ENCODE data around the gene PDLIM1. TPM values are rescaled to one million over a fixed set of nuclear protein-coding genes. Genes with fewer than 3 reads are reported as not detected.

PDLIM1 gene
- total RNA-seq, 1 donor from 2014 or later: 358 TPM

- intact Hi-C loops (cut with micrococcal nuclease): no loop called here
- TF ChIP-seq CTCF (IDR thresholded peaks at IDR 0.05; ENCODE audit: borderline replicate concordance): no peak
- H3K4me3 ChIP-seq: no peak overlapping the region
- no peaks in the 10 kb centered on the region for H3K9me3 ChIP-seq (replicated peaks)
- peak overlapping the region; percentile 89 for H3K27ac ChIP-seq (replicated peaks)
- H3K27me3 ChIP-seq (ENCODE audit: low read depth): no peaks in the 10 kb centered on the region
- no peak for DNase-seq
- H3K36me3 ChIP-seq: peaks cover under 1% of the 10 kb centered on the region
- peaks cover 100% of the 10 kb centered on the region for H3K4me1 ChIP-seq
Observed at GRCh38 chr10:95277614-95278013, 13.2 kb downstream of the PDLIM1 start.

DNA sequence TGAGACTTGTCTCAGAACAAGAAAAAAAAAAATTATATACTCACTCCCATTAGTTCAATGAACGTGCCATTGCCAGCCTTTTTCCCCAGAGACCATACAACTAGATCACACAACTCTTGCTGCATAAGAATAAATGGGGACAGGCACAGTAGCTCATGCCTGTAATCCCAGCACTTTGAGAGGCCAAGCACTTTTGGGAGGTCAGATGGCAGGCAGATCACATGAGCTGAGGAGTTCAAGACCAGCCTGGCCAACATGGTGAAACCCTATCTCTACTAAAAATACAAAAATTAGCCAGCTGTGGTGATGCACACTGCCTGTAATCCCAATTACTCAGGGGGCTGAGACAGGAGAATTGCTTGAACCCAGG, 13.6 kb downstream of the PDLIM1 start:
- peaks cover 100% of the 10 kb centered on the region for H3K4me1 ChIP-seq
- no peaks in the 10 kb centered on the region for H3K27me3 ChIP-seq (ENCODE audit: low read depth)
- intact Hi-C loops (cut with micrococcal nuclease): no loop called here
- no peak for DNase-seq
- H3K9me3 ChIP-seq (replicated peaks): no peaks in the 10 kb centered on the region
- peak overlapping the region; percentile 89 for H3K27ac ChIP-seq (replicated peaks)
- no peak for TF ChIP-seq CTCF (IDR thresholded peaks at IDR 0.05; ENCODE audit: borderline replicate concordance)
- H3K36me3 ChIP-seq: no peaks in the 10 kb centered on the region
- H3K4me3 ChIP-seq: no peak overlapping the region

GRCh38 chr10:95276367-95277200, 14.2 kb downstream of the PDLIM1 start:
- H3K36me3 ChIP-seq: peaks cover 1% of the 10 kb centered on the region
- no peaks in the 10 kb centered on the region for H3K27me3 ChIP-seq (ENCODE audit: low read depth)
- DNase-seq: no peak
- H3K4me1 ChIP-seq: peaks cover 100% of the 10 kb centered on the region
- H3K27ac ChIP-seq (replicated peaks): peak overlapping the region; percentile 89
- intact Hi-C loops (cut with micrococcal nuclease): no loop called here
- H3K4me3 ChIP-seq: no peak overlapping the region
- TF ChIP-seq CTCF (IDR thresholded peaks at IDR 0.05; ENCODE audit: borderline replicate concordance): no peak
- no peaks in the 10 kb centered on the region for H3K9me3 ChIP-seq (replicated peaks)

DNA sequence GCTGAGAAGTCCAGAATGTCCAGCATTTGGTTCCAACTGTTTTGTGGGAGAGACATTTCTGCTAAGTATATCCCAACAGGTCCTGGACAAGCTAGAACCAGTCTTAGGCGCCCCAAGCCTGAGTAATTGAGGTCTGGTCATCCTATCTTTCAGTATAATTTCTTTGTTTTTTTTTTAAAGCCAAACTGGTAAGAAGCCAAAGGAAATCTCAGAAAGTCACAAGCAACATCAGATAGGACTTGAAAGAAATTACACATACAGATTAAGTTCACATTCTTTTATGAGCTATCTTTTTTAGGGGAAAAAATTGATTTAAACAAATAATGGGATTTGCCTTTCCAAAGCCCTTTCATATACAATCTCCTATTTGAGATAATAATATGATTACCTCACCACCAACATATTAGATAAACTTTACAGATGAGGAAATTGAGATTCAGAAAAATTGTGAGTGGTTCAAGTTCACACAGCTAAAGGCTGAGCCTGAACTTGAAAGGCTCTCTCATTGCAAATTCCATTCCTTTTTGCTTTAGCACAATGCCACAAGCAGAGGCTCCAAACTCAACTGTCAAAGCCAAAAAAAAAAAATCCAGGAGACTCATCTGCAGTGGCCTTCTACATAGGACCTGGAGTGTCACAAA, 15.0 kb downstream of the PDLIM1 start:
- H3K4me3 ChIP-seq: no peak overlapping the region
- H3K4me1 ChIP-seq: peaks cover 97% of the 10 kb centered on the region
- intact Hi-C loops (cut with micrococcal nuclease): no loop called here
- no peaks in the 10 kb centered on the region for H3K27me3 ChIP-seq (ENCODE audit: low read depth)
- DNase-seq: no peak
- no peak for TF ChIP-seq CTCF (IDR thresholded peaks at IDR 0.05; ENCODE audit: borderline replicate concordance)
- H3K36me3 ChIP-seq: peaks cover 9% of the 10 kb centered on the region
- peak overlapping the region; percentile 89 for H3K27ac ChIP-seq (replicated peaks)
- H3K9me3 ChIP-seq (replicated peaks): no peaks in the 10 kb centered on the region

- intact Hi-C loops (cut with micrococcal nuclease): no loop called here
- no peak for DNase-seq
- Histone ChIP-seq H3K27me3 (ENCODE audit: low read depth) (no peaks in the 10 kb centered on the region), H3K4me3 (peak overlapping the region; percentile 41), H3K9me3 (replicated peaks) (no peaks in the 10 kb centered on the region), H3K27ac (replicated peaks) (peak overlapping the region; percentile 89), H3K4me1 (peaks cover 84% of the 10 kb centered on the region), H3K36me3 (peaks cover 25% of the 10 kb centered on the region)
- TF ChIP-seq CTCF (IDR thresholded peaks at IDR 0.05; ENCODE audit: borderline replicate concordance): no peak
Observed at GRCh38 chr10:95273393-95274312, 17.1 kb downstream of the PDLIM1 start.

All from left ventricle myocardium inferior (tissue), 1 donor.